HG03175 (cell line): Measurements from ENCODE around the gene HPS1.

Source experiments
- ATAC-seq: cut with Tn5 transposase; IDR thresholded peaks from one replicate; pipeline ENCODE4 v1.9.1; 2021; ENCODE audit warnings: mild to moderate bottlenecking, moderate library complexity; ENCODE audit not compliant: unreplicated experiment

The HPS1 gene

GRCh38 chr10:98370831-98371820, 75.6 kb downstream of the HPS1 start:
- ATAC-seq: no peak

GRCh38 chr10:98369801-98370200, 76.9 kb downstream of the HPS1 start:
- no peak for ATAC-seq

- ATAC-seq: no peak
Observed at GRCh38 chr10:98368644-98369043, 78.1 kb downstream of the HPS1 start.

- no peak for ATAC-seq
Observed at GRCh38 chr10:98367604-98368451, 78.9 kb downstream of the HPS1 start.
